NCI-H526 (cell line): ENCODE data around the gene NLN.

ENCODE experiments used
- DNase-seq, 2 experiments: peaks; one replicate each; lab custom pipeline; 2025; lab: John Stamatoyannopoulos, UW

NLN gene

DNA sequence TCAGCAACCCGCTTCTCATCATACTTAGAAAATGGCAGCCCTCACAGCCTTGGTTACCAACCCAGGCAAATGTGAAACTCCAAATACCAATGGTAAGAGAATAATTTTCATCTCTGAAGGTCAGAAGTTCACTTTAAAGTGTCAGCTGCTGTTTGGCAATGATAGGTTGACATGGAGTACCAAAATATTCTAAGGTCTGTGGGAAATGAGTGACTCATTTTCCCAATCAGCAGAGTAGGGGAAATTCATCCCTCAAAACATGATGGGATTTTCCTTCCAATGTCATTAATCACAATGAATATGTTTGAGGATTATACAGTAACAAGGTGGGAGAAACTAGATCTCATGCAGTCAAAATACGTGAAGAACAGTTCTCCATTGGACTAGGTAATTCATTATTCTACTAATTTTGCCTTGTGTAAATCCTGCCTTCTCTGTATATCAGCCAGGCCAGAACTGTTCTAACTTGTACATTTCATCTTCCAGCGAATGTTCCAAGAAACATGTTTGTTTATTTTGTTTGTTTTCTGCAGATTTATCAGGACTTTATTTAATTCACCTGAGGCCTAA, 151.3 kb downstream of the NLN start:
- no peak for DNase-seq

DNA sequence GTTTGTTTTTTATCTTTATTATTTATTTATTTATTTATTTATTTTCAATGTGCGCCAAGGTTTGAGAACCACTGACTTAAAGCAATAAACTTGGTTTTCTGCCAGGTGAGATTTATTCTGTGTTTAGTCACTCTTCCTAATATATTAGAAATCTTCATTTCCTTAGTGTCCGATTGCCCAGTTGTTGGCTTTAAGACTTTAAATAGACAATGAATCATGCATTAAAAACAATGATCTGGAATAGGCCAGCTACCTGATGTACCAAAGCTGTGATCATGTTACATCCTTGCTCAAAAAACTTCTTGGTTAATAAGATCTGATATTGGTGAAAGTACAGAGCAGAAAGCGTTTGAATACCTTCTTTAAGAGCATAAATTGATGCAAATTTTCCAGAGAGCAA, 152.2 kb downstream of the NLN start:
- DNase-seq: no peak

DNA sequence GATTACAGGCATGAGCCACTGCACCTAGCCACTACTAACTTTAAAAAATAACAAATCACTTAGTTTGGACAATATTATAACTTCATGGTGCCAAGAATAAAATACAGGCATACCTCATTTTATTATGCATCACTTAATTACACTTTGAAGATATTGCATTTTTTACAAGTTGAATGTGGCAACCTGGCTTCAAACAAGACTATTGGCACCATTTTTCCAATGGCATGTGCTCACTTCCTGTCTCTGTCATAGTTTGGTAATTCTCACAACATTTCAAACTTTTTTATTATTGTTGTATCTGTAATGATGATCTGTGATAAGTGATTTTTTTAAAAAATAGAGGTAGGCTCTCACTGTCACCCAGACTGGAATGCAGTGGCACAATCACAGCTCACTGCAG, 154.5 kb downstream of the NLN start:
- DNase-seq: no peak

DNA sequence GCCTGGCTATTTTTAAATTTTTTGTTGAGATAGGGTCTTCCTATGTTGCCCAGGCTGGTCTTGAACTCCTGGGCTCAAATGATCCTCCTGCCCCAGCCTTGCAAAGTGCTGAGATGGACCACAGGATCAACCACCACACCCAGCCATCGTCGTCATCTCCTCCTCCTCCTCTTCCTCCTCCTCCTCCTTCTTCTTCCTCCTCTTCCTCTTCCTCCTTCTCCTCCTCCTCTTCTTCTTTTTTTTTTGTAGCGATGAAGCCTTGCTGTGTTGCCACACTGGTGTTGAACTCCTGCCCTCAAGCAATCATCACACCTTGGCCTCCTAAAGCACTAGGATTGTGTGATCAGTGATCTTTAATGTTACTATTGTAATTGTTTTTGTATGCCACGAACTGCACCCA, 155.0 kb downstream of the NLN start:
- no peak for DNase-seq
